HEK293 (cell line): ENCODE results near the gene SUDS3.

Experiments
- BCL11A ChIP-seq: fragments of 450-650 bp; formaldehyde crosslinking; IDR thresholded peaks from 2 replicates; pipeline ENCODE4 v1.5.1; 2016; ENCODE audit warnings: low read depth, missing biosample characterization, missing genetic modification characterization
- BCL6B ChIP-seq: fragments of 450-650 bp; formaldehyde crosslinking; IDR thresholded peaks from 2 replicates; pipeline ENCODE4 v1.5.1; 2017; ENCODE audit warnings: missing biosample characterization, missing genetic modification characterization
- GLI2 ChIP-seq: fragments of 450-650 bp; formaldehyde crosslinking; IDR thresholded peaks from 2 replicates; pipeline ENCODE4; 2017; ENCODE audit warnings: missing biosample characterization, missing genetic modification characterization, low read depth, borderline replicate concordance
- GLIS1 ChIP-seq: fragments of 450-650 bp; formaldehyde crosslinking; IDR thresholded peaks from 2 replicates; pipeline ENCODE4 v1.5.1; 2016; ENCODE audit warnings: missing biosample characterization, missing genetic modification characterization
- GLIS2 ChIP-seq: fragments of 450-650 bp; formaldehyde crosslinking; IDR thresholded peaks from 2 replicates; pipeline ENCODE4 v1.5.1; 2016; ENCODE audit warnings: missing biosample characterization, missing genetic modification characterization
- INSM2 ChIP-seq: fragments of 450-650 bp; formaldehyde crosslinking; IDR thresholded peaks from 2 replicates; pipeline ENCODE4 v1.5.1; 2016; ENCODE audit warnings: missing biosample characterization, missing genetic modification characterization
- KLF10 ChIP-seq: fragments of 450-650 bp; IDR thresholded peaks from 2 replicates; pipeline ENCODE4 v1.5.1; 2018; ENCODE audit warnings: missing biosample characterization, mild to moderate bottlenecking, missing genetic modification characterization
- MYNN ChIP-seq: fragments of 450-650 bp; formaldehyde crosslinking; IDR thresholded peaks from 2 replicates; pipeline ENCODE4 v1.5.1; 2016; ENCODE audit warnings: missing biosample characterization, missing genetic modification characterization, borderline replicate concordance
- PRDM10 ChIP-seq: fragments of 450-650 bp; formaldehyde crosslinking; IDR thresholded peaks from 2 replicates; pipeline ENCODE4 v1.5.1; 2016; ENCODE audit warnings: missing biosample characterization, missing genetic modification characterization
- SP7 ChIP-seq: fragments of 450-650 bp; formaldehyde crosslinking; IDR thresholded peaks from 2 replicates; pipeline ENCODE4 v1.5.1; 2016; ENCODE audit warnings: missing biosample characterization, missing genetic modification characterization
- TCF7L2 ChIP-seq: IDR thresholded peaks from 2 replicates; pipeline ENCODE4 v1.6.1; 2011; ENCODE audit warnings: low read depth, mild to moderate bottlenecking, inconsistent platforms, low read length, moderate library complexity, borderline replicate concordance
- WT1 ChIP-seq: fragments of 450-650 bp; formaldehyde crosslinking; IDR thresholded peaks from 2 replicates; pipeline ENCODE4 v1.5.1; 2016; ENCODE audit warnings: missing biosample characterization, missing genetic modification characterization
- ZBTB44 ChIP-seq: fragments of 450-650 bp; IDR thresholded peaks from 2 replicates; pipeline ENCODE4 v1.5.1; 2018; ENCODE audit warnings: missing biosample characterization, mild to moderate bottlenecking, missing genetic modification characterization
- ZBTB8A ChIP-seq: fragments of 450-650 bp; formaldehyde crosslinking; IDR thresholded peaks from 2 replicates; pipeline ENCODE4 v1.5.1; 2016; ENCODE audit warnings: missing biosample characterization, missing genetic modification characterization
- ZEB2 ChIP-seq: fragments of 450-650 bp; formaldehyde crosslinking; IDR thresholded peaks from 2 replicates; pipeline ENCODE4 v1.5.1; 2016; ENCODE audit warnings: missing biosample characterization, missing genetic modification characterization
- ZNF18 ChIP-seq: fragments of 450-650 bp; formaldehyde crosslinking; IDR thresholded peaks from 2 replicates; pipeline ENCODE4 v1.5.1; 2016; ENCODE audit warnings: missing biosample characterization, missing genetic modification characterization
- ZNF248 ChIP-seq: fragments of 450-650 bp; formaldehyde crosslinking; IDR thresholded peaks from 2 replicates; pipeline ENCODE4 v1.5.1; 2017; ENCODE audit warnings: missing biosample characterization, missing genetic modification characterization
- ZNF266 ChIP-seq: fragments of 450-650 bp; formaldehyde crosslinking; IDR thresholded peaks from 2 replicates; pipeline ENCODE4 v1.5.1; 2016; ENCODE audit warnings: missing biosample characterization, missing genetic modification characterization, low read depth
- ZNF280D ChIP-seq: fragments of 450-650 bp; formaldehyde crosslinking; IDR thresholded peaks from 2 replicates; pipeline ENCODE4 v1.5.1; 2016; ENCODE audit warnings: missing biosample characterization, missing genetic modification characterization
- ZNF324 ChIP-seq: fragments of 450-650 bp; formaldehyde crosslinking; IDR thresholded peaks from 2 replicates; pipeline ENCODE4 v1.5.1; 2016; ENCODE audit warnings: missing biosample characterization, missing genetic modification characterization
- ZNF394 ChIP-seq: fragments of 450-650 bp; formaldehyde crosslinking; IDR thresholded peaks from 2 replicates; pipeline ENCODE4 v1.5.1; 2016; ENCODE audit warnings: missing biosample characterization, missing genetic modification characterization, mild to moderate bottlenecking, moderate library complexity, borderline replicate concordance
- ZNF621 ChIP-seq: fragments of 450-650 bp; formaldehyde crosslinking; IDR thresholded peaks from 2 replicates; pipeline ENCODE4 v1.5.1; 2017; ENCODE audit warnings: missing biosample characterization, missing genetic modification characterization
- ZNF76 ChIP-seq: fragments of 450-650 bp; formaldehyde crosslinking; IDR thresholded peaks from 2 replicates; pipeline ENCODE4; 2016; ENCODE audit warnings: low read depth, missing biosample characterization, missing genetic modification characterization, borderline replicate concordance

Gene SUDS3

GRCh38 chr12:118357257-118358007 is 18.9 kb upstream of the SUDS3 start (continued):
- TF ChIP-seq ZEB2 (tag by site-specific recombination) = peak; percentile 65; the same call in 1 of the 2 replicates
- peak; percentile 51; the same call in 1 of the 2 replicates for TF ChIP-seq WT1 (tag by site-specific recombination)
- no peak for TF ChIP-seq ZNF280D (tag by site-specific recombination)
- peak; percentile 20; the same call in 1 of the 2 replicates for TF ChIP-seq GLIS2 (tag by site-specific recombination)
- no peak for TF ChIP-seq ZNF266
- peak; percentile 85 for TF ChIP-seq ZNF18 (tag by site-specific recombination)
- peak; percentile 35; the same call in 1 of the 2 replicates for TF ChIP-seq PRDM10 (tag by site-specific recombination)
- TF ChIP-seq KLF10 = peak; percentile 76
- peak; percentile 33; the same call in 1 of the 2 replicates for TF ChIP-seq ZNF324
- 0 out of 2 replicates have a peak, but pooled peaks have one; percentile 46 for TF ChIP-seq ZNF394
- peak; percentile 98 for TF ChIP-seq BCL6B (tag by site-specific recombination)
- peak; percentile 89 for TF ChIP-seq TCF7L2
- peak; percentile 97 for TF ChIP-seq SP7
- TF ChIP-seq ZNF76 (tag by site-specific recombination) = peak; percentile 34; the same call in 1 of the 2 replicates
- TF ChIP-seq ZBTB8A (tag by site-specific recombination) = 0 out of 2 replicates have a peak, but pooled peaks have one; percentile 38
- TF ChIP-seq GLI2 (tag by site-specific recombination) = peak; percentile 74; the same call in 1 of the 2 replicates
- TF ChIP-seq GLIS1 = peak; percentile 48
- no peak for TF ChIP-seq MYNN (tag by site-specific recombination)
- 0 out of 2 replicates have a peak, but pooled peaks have one; percentile 33 for TF ChIP-seq INSM2 (tag by site-specific recombination)
- TF ChIP-seq BCL11A (tag by site-specific recombination) = 0 out of 2 replicates have a peak, but pooled peaks have one; percentile 22
- peak; percentile 53 for TF ChIP-seq ZBTB44 (tag by site-specific recombination)
- TF ChIP-seq ZNF621 (tag by site-specific recombination) = no peak
- no peak for TF ChIP-seq ZNF248 (tag by site-specific recombination)
